OCI-LY7 (cell line): ENCODE data around the gene C4BPA. TPM values are rescaled to one million over a fixed set of nuclear protein-coding genes. Genes with fewer than 3 reads are reported as not detected.

Source experiments
- Bru-seq: library from RNA; stranded (reverse); fragments of 400-500 nt; gene quantifications from one replicate; lab custom pipeline; 2021; lab: Mats Ljungman, UMichigan
- BruChase-seq, 2 experiments: library from RNA; stranded (reverse); fragments of 400-500 nt; gene quantifications; one replicate each; lab custom pipeline; 2021; lab: Mats Ljungman, UMichigan
- BruUV-seq: library from RNA; stranded (reverse); fragments of 400-500 nt; replicated peaks from 2 replicates; lab custom pipeline; 2021; lab: Mats Ljungman, UMichigan
- CTCF ChIA-PET: fragments of 300-600 bp; sonication (Branson Sonifier 250); formaldehyde crosslinking; loops from one replicate; lab custom pipeline; 2022; ENCODE audit warnings: antibody characterized with exemption; ENCODE audit not compliant: unreplicated experiment; lab: Charles Lee
- POLR2A ChIA-PET: fragments of 300-600 bp; sonication (Branson Sonifier 250); formaldehyde crosslinking; loops from one replicate; lab custom pipeline; 2022; ENCODE audit warnings: antibody characterized with exemption; lab: Charles Lee
- DNase-seq: peaks from one replicate; pipeline ENCODE4 v3.0.0-alpha.2; 2015; ENCODE audit warnings: low spot score
- H2AFZ ChIP-seq: fragments of 200-600 bp; sonication (generic), shearing (Covaris generic); 2 replicates; pipeline ENCODE4 v1.6.1; 2014; ENCODE audit warnings: mild to moderate bottlenecking, antibody characterized with exemption, low read length, moderate library complexity
- H3K27ac ChIP-seq: fragments of 200-600 bp; sonication (generic); 2 replicates; pipeline ENCODE4 v1.5.1; 2014; ENCODE audit warnings: mixed run types, low read depth, mild to moderate bottlenecking, moderate library complexity, low read length, inconsistent platforms; ENCODE audit not compliant: poor library complexity, severe bottlenecking
- H3K36me3 ChIP-seq: fragments of 200-600 bp; sonication (generic); 2 replicates; pipeline ENCODE4 v1.6.1; 2014; ENCODE audit warnings: mild to moderate bottlenecking, antibody characterized with exemption, low read length, moderate library complexity, mixed read lengths; ENCODE audit not compliant: insufficient read depth
- H3K4me1 ChIP-seq: fragments of 200-600 bp; sonication (generic); 2 replicates; pipeline ENCODE4 v1.5.1; 2014; ENCODE audit warnings: mild to moderate bottlenecking, low read length; ENCODE audit not compliant: insufficient read depth, poor library complexity, severe bottlenecking
- H3K4me2 ChIP-seq: fragments of 200-600 bp; sonication (generic); 2 replicates; pipeline ENCODE4 v1.6.1; 2014; ENCODE audit warnings: mild to moderate bottlenecking, low read length
- H3K4me3 ChIP-seq: fragments of 200-600 bp; sonication (generic); 2 replicates; pipeline ENCODE4 v1.5.1; 2014; ENCODE audit warnings: mild to moderate bottlenecking, low read depth, low read length; ENCODE audit not compliant: poor library complexity, severe bottlenecking
- H3K79me2 ChIP-seq: fragments of 200-600 bp; sonication (generic); 2 replicates; pipeline ENCODE4 v1.6.1; 2016; ENCODE audit warnings: low read depth, mild to moderate bottlenecking, low read length, moderate library complexity, mixed read lengths; ENCODE audit not compliant: insufficient read depth
- H3K9me2 ChIP-seq: fragments of 200-600 bp; sonication (generic); 2 replicates; pipeline ENCODE4 v1.6.1; 2016; ENCODE audit warnings: mild to moderate bottlenecking, low read length, mixed read lengths; ENCODE audit not compliant: insufficient read depth
- H3K9me3 ChIP-seq: fragments of 200-600 bp; sonication (generic); 2 replicates; pipeline ENCODE4 v1.6.1; 2014; ENCODE audit warnings: mild to moderate bottlenecking, mixed run types, low read length, mixed read lengths
- H4K20me1 ChIP-seq: fragments of 200-600 bp; sonication (generic); 2 replicates; pipeline ENCODE4 v1.6.1; 2014; ENCODE audit warnings: mild to moderate bottlenecking, antibody characterized with exemption, low read length, moderate library complexity, mixed read lengths; ENCODE audit not compliant: insufficient read depth
- CTCF ChIP-seq: fragments of 200-600 bp; sonication (generic); conservative IDR thresholded peaks from 2 replicates; pipeline ENCODE4 v1.5.1; 2014; ENCODE audit warnings: mild to moderate bottlenecking, antibody characterized with exemption, low read length, moderate library complexity, mixed read lengths
- EZH2phosphoT487 ChIP-seq: fragments of 200-600 bp; sonication (generic); IDR thresholded peaks from 2 replicates; pipeline ENCODE4 v1.6.1; 2018; ENCODE audit warnings: low read depth, borderline replicate concordance, mild to moderate bottlenecking, mixed run types, antibody characterized with exemption, low read length, moderate library complexity, mixed read lengths
- intact Hi-C: fragments of 100-400 bp; cut with micrococcal nuclease; formaldehyde crosslinking; loops from one replicate; pipeline ENCODE4 v1.10.0; 2022; ENCODE audit not compliant: unreplicated experiment
- long read RNA-seq: library from polyadenylated mRNA; stranded (forward); transcript quantifications from one replicate; pipeline ENCODE4 v2.0.0, GENCODE V29; 2022
- total RNA-seq, 2 experiments: library from RNA; depleted of rRNA in 1 of 2; stranded (reverse); fragments of >200 nt in 1 of 2; shearing (Covaris generic) in 1 of 2; gene quantifications; 2 replicates each; pipeline ENCODE4 v1.2.3, GENCODE V29; 2014 to 2022

Gene C4BPA
- total RNA-seq (2014; rRNA removed; shearing (Covaris generic)), result not detected in 2 replicates
- not detected in 2 replicates for total RNA-seq (2022)
- Bru-seq, nascent RNA, result not detected
- BruChase-seq, experiment 1, labeled RNA remaining after a 6-hour chase, result not detected
- BruChase-seq, experiment 2, labeled RNA remaining after a 2-hour chase, result not detected
- long read RNA-seq, result 0 reads

- intact Hi-C loops, result no loop called here
- no peaks in the 10 kb centered on the region for H3K36me3 ChIP-seq
- H3K27ac ChIP-seq, result no peak within 1 kb of the TSS
- ChIA-PET CTCF (no interaction called here), POLR2A (no interaction called here)
- no peak for TF ChIP-seq EZH2phosphoT487
- no peak for TF ChIP-seq CTCF
- H3K4me2 ChIP-seq, result no peak within 1 kb of the TSS
- H3K4me1 ChIP-seq, result no peaks in the 10 kb centered on the region
- BruUV-seq, result no TSS peak
- no peak for DNase-seq
- no peak within 1 kb of the TSS for H3K4me3 ChIP-seq
- no peaks in the 10 kb centered on the region for H3K79me2 ChIP-seq
- no peaks in the 10 kb centered on the region for H4K20me1 ChIP-seq
- no peaks in the 10 kb centered on the region for H3K9me2 ChIP-seq
- no peaks in the 10 kb centered on the region for H3K9me3 ChIP-seq
- H2AFZ ChIP-seq, result no peak within 1 kb of the TSS
Observed at GRCh38 chr1:207103892-207104373, at the start of gene C4BPA. Gene C4BPA, plus strand, starts transcription at chr1:207104233. Its CDS starts 8,793 bp downstream, at chr1:207113026.

- Histone ChIP-seq H4K20me1 (peaks cover 3% of the 10 kb centered on the region; the same call in 1 of the 2 replicates), H3K36me3 (peaks cover 2% of the 10 kb centered on the region; the same call in 1 of the 2 replicates), H3K79me2 (peaks cover 18% of the 10 kb centered on the region), H3K4me2 (peak overlapping the region; percentile 94), H3K9me2 (no peaks in the 10 kb centered on the region), H3K27ac (peak overlapping the region; percentile 78), H2AFZ (peak overlapping the region; percentile 17; the same call in 1 of the 2 replicates), H3K4me3 (peak overlapping the region; percentile 95), H3K4me1 (peaks cover 81% of the 10 kb centered on the region), H3K9me3 (no peaks in the 10 kb centered on the region)
- no TSS peak for BruUV-seq
- peak; percentile 43 for DNase-seq
- intact Hi-C loops, result loop anchor here (5.0 kb wide), 2 partner anchors 122 to 268 kb away; partner anchors contain the start of gene CD55
- TF ChIP-seq EZH2phosphoT487 (no peak), CTCF (no peak)
- CTCF ChIA-PET, result no interaction called here
- POLR2A ChIA-PET, result interaction anchor here (0.6 to 1.1 kb wide), 4 partner anchors 8 to 651 kb away, joined by 3 read pairs; no protein-coding TSS in a partner anchor
Observed at GRCh38 chr1:207054491-207054890, 49.5 kb upstream of the C4BPA start.
